Activated T-helper 1 cell treated with anti-CD3 and anti-CD28 coated beads, Interleukin-12 subunit alpha, Interleukin-12 subunit beta, Interleukin-2, Interleukin-4 antibody, amounts not matched to agents 30 ng/mL and 10 ng/mL and 1 ng/mL, durations not matched to agents 14 hours and 24 hours and 36 hours (primary cell): ENCODE measurements around the gene KCNA10. TPM values are rescaled to one million over a fixed set of nuclear protein-coding genes. Genes with fewer than 3 reads are reported as not detected.

Source experiments
- DNase-seq: peaks from one replicate; pipeline ENCODE4 v3.0.0; 2021; ENCODE audit warnings: low spot score
- H3K27ac Mint-ChIP-seq: one replicate; pipeline ENCODE4 v1.8.0; 2021; ENCODE audit warnings: mild to moderate bottlenecking, mixed read lengths
- H3K27me3 Mint-ChIP-seq: one replicate; pipeline ENCODE4 v1.8.0; 2022; ENCODE audit warnings: mild to moderate bottlenecking, moderate library complexity, mixed read lengths; ENCODE audit not compliant: insufficient read depth
- H3K36me3 Mint-ChIP-seq: one replicate; pipeline ENCODE4 v1.8.0; 2021; ENCODE audit warnings: low read depth, mixed read lengths
- H3K4me1 Mint-ChIP-seq: one replicate; pipeline ENCODE4 v1.8.0; 2021; ENCODE audit warnings: low read depth, mixed read lengths
- H3K4me3 Mint-ChIP-seq: one replicate; pipeline ENCODE4 v1.8.0; 2021; ENCODE audit warnings: mild to moderate bottlenecking, moderate library complexity, mixed read lengths
- H3K9me3 Mint-ChIP-seq: one replicate; pipeline ENCODE4 v1.8.0; 2021; ENCODE audit warnings: mixed read lengths
- intact Hi-C: fragments of 100-400 bp; cut with micrococcal nuclease; formaldehyde crosslinking; loops from one replicate; pipeline ENCODE4 v1.15.1; 2024
- total RNA-seq: library from RNA; stranded (reverse); gene quantifications from 2 replicates; pipeline ENCODE4 v1.2.3, GENCODE V29; 2022

KCNA10 gene
- total RNA-seq, 1 donor from 2014 or later = not detected

GRCh38 chr1:110548381-110548780 is 29.4 kb upstream of the KCNA10 start:
- H3K4me1 Mint-ChIP-seq = no peaks in the 10 kb centered on the region
- H3K27me3 Mint-ChIP-seq = peaks cover 18% of the 10 kb centered on the region
- no peaks in the 10 kb centered on the region for H3K9me3 Mint-ChIP-seq
- no peaks in the 10 kb centered on the region for H3K36me3 Mint-ChIP-seq
- DNase-seq = no peak
- H3K4me3 Mint-ChIP-seq = no peak overlapping the region
- intact Hi-C loops = no loop called here
- H3K27ac Mint-ChIP-seq = no peak overlapping the region

GRCh38 chr1:110547017-110547416 is 28.0 kb upstream of the KCNA10 start:
- intact Hi-C loops = no loop called here
- H3K27ac Mint-ChIP-seq = no peak overlapping the region
- H3K36me3 Mint-ChIP-seq = no peaks in the 10 kb centered on the region

GRCh38 chr1:110545492-110545891 is 26.5 kb upstream of the KCNA10 start:
- no peaks in the 10 kb centered on the region for H3K9me3 Mint-ChIP-seq
- no peaks in the 10 kb centered on the region for H3K4me1 Mint-ChIP-seq
- no peak for DNase-seq
- intact Hi-C loops = no loop called here
- no peak overlapping the region for H3K27ac Mint-ChIP-seq
- H3K36me3 Mint-ChIP-seq = no peaks in the 10 kb centered on the region
- H3K4me3 Mint-ChIP-seq = no peak overlapping the region
- H3K27me3 Mint-ChIP-seq = peaks cover 17% of the 10 kb centered on the region

More at GRCh38 chr1:110547017-110547416, 28.0 kb upstream of the KCNA10 start:
- Mint-ChIP-seq H3K4me1 (no peaks in the 10 kb centered on the region), H3K27me3 (peaks cover 14% of the 10 kb centered on the region), H3K4me3 (no peak overlapping the region), H3K9me3 (no peaks in the 10 kb centered on the region)
- no peak for DNase-seq

GRCh38 chr1:110544753-110545152 is 25.8 kb upstream of the KCNA10 start:
- no peaks in the 10 kb centered on the region for H3K4me1 Mint-ChIP-seq
- no peaks in the 10 kb centered on the region for H3K9me3 Mint-ChIP-seq
- H3K36me3 Mint-ChIP-seq = no peaks in the 10 kb centered on the region
- no peak overlapping the region for H3K27ac Mint-ChIP-seq
- intact Hi-C loops = no loop called here
- H3K27me3 Mint-ChIP-seq = peaks cover 24% of the 10 kb centered on the region
- H3K4me3 Mint-ChIP-seq = no peak overlapping the region
- no peak for DNase-seq

GRCh38 chr1:110542725-110543124 is 23.8 kb upstream of the KCNA10 start:
- no peak for DNase-seq
- Mint-ChIP-seq H3K4me1 (no peaks in the 10 kb centered on the region), H3K4me3 (no peak overlapping the region), H3K36me3 (no peaks in the 10 kb centered on the region), H3K27ac (no peak overlapping the region), H3K27me3 (peaks cover 19% of the 10 kb centered on the region), H3K9me3 (no peaks in the 10 kb centered on the region)
- intact Hi-C loops = no loop called here

- H3K36me3 Mint-ChIP-seq = no peaks in the 10 kb centered on the region
- intact Hi-C loops = no loop called here
- H3K4me3 Mint-ChIP-seq = no peak overlapping the region
- peaks cover 16% of the 10 kb centered on the region for H3K27me3 Mint-ChIP-seq
- DNase-seq = no peak
- H3K9me3 Mint-ChIP-seq = no peaks in the 10 kb centered on the region
- H3K27ac Mint-ChIP-seq = no peak overlapping the region
- H3K4me1 Mint-ChIP-seq = no peaks in the 10 kb centered on the region
Observed at GRCh38 chr1:110541906-110542395, 23.0 kb upstream of the KCNA10 start.

DNA sequence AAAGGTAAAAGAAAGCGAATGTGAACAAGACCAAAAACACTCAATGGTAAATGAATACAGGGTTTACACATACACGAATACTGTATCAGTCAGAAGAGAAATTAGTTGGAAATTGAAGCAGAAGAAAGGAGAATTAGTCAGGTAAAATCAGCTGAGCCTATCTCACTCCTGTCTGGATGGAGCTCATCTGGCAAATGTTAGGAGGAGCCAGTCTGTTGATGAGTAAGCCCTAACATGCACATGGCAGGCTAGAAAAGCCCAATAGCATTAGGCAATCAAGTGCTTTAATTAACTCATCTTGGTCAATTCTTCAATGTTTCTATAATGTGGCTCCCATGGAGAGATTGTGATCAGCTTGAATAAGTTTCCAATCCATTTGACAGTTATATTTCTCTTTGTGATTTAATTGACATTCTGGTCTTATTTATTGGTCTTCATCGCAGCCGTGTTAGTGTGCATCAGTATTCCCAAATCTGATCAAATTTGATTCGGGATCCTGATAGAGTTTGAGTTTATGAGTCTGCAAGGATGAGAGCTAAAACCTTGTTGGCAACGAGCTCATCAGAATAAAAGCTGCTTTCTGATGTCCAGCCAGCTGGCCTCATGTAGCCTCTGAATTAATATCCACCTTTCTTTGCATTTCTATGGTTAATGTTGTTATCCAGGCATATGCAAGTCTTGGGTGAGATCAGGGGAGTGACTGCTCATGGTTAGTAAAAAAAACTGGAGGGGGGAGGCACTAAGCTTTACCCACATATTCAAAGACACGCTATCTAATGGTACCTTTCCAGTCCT is 22.1 kb upstream of the KCNA10 start:
- intact Hi-C loops = no loop called here
- DNase-seq = no peak
- no peak overlapping the region for H3K27ac Mint-ChIP-seq
- H3K36me3 Mint-ChIP-seq = no peaks in the 10 kb centered on the region
- no peaks in the 10 kb centered on the region for H3K4me1 Mint-ChIP-seq
- no peak overlapping the region for H3K4me3 Mint-ChIP-seq
- peaks cover 16% of the 10 kb centered on the region for H3K27me3 Mint-ChIP-seq
- no peaks in the 10 kb centered on the region for H3K9me3 Mint-ChIP-seq

- Mint-ChIP-seq H3K4me1 (no peaks in the 10 kb centered on the region), H3K27me3 (peaks cover 16% of the 10 kb centered on the region), H3K4me3 (no peak overlapping the region), H3K9me3 (no peaks in the 10 kb centered on the region), H3K36me3 (no peaks in the 10 kb centered on the region), H3K27ac (no peak overlapping the region)
- DNase-seq = no peak
- intact Hi-C loops = no loop called here
Observed at GRCh38 chr1:110538921-110539320, 19.9 kb upstream of the KCNA10 start.

- Mint-ChIP-seq H3K9me3 (no peaks in the 10 kb centered on the region), H3K36me3 (no peaks in the 10 kb centered on the region), H3K27ac (no peak overlapping the region), H3K4me3 (no peak overlapping the region), H3K27me3 (peaks cover 13% of the 10 kb centered on the region), H3K4me1 (no peaks in the 10 kb centered on the region)
- DNase-seq = no peak
- intact Hi-C loops = no loop called here
Observed at GRCh38 chr1:110538075-110538474, 19.1 kb upstream of the KCNA10 start.

DNA sequence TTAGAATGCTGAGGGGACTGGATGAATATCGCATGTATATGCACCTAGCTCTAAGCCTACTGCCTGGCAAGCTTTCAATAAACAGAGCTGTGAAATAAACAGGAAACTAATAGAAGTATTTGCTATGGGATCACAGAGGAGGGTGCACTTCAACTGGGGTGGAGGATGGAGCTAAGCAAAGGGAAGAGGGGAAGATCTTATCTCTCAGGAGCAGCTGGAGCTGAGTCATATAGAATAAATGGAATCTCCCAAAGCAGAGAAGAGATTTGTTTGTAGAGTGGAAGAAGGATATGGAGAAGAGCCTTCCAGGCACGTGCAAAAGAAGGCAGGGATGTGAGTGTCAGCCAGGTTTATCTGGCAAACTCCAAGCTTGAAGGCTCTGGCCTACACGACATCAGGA is 17.0 kb upstream of the KCNA10 start:
- Mint-ChIP-seq H3K27me3 (peaks cover 15% of the 10 kb centered on the region), H3K27ac (no peak overlapping the region), H3K36me3 (no peaks in the 10 kb centered on the region), H3K4me1 (no peaks in the 10 kb centered on the region), H3K9me3 (no peaks in the 10 kb centered on the region), H3K4me3 (no peak overlapping the region)
- no peak for DNase-seq
- intact Hi-C loops = no loop called here

DNA sequence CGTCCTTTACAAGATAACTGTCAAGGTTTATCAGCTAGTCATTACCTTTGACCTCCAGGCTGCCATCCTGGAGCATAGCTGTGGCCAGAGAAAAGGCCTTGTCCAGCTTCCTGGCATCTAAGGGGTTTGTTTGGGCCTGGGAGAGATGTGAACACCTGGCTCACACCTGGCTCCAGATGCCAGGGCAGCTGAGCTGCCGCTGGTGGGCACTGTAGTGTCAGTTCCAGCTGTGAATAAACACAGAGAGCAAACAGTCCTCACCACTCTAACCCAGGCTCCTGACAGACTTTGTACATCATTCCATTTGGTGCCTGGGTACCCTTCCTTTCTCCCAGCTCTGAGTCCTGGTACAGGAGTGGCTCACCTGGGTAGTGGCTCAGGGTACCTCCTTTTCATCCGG is 14.3 kb upstream of the KCNA10 start:
- Mint-ChIP-seq H3K4me3 (no peak overlapping the region), H3K27ac (no peak overlapping the region), H3K4me1 (no peaks in the 10 kb centered on the region), H3K36me3 (no peaks in the 10 kb centered on the region), H3K9me3 (no peaks in the 10 kb centered on the region), H3K27me3 (peaks cover 8% of the 10 kb centered on the region)
- intact Hi-C loops = no loop called here
- no peak for DNase-seq

DNA sequence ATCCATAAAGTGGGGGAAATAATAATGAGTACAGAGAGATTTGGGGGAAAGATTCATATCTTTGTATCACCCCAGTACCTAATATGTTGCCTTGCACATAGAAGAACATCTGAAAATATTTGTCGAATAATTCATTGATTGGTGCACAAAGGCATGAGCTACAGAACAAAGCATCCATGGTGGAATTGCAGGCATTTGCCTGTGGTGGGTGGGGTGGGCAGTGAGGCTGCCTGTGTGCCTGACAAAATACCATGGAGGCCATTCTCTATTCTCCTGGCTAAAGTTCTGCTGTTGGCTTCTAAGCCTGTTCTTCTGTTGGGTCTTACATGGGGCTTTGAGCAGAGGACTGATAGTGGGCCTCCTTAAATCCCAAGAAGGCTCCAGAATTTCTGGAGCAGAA is 10.0 kb upstream of the KCNA10 start:
- H3K4me3 Mint-ChIP-seq = no peak overlapping the region

GRCh38 chr1:110526201-110526780 is 7.3 kb upstream of the KCNA10 start:
- H3K4me1 Mint-ChIP-seq = peaks cover 7% of the 10 kb centered on the region
- H3K9me3 Mint-ChIP-seq = no peaks in the 10 kb centered on the region
- intact Hi-C loops = loop anchor here (10.0 kb wide), 1 partner anchor 169 kb away; no protein-coding TSS in a partner anchor
- DNase-seq = no peak
- no peaks in the 10 kb centered on the region for H3K36me3 Mint-ChIP-seq
- H3K27me3 Mint-ChIP-seq = peaks cover 27% of the 10 kb centered on the region
- H3K4me3 Mint-ChIP-seq = no peak overlapping the region
- H3K27ac Mint-ChIP-seq = no peak overlapping the region

More for the DNA sequence above, 10.0 kb upstream of the KCNA10 start:
- no peaks in the 10 kb centered on the region for H3K9me3 Mint-ChIP-seq
- DNase-seq = no peak
- H3K27ac Mint-ChIP-seq = no peak overlapping the region
- peaks cover 7% of the 10 kb centered on the region for H3K4me1 Mint-ChIP-seq
- H3K27me3 Mint-ChIP-seq = peaks cover 20% of the 10 kb centered on the region
- intact Hi-C loops = loop anchor here (10.0 kb wide), 1 partner anchor 166 kb away; no protein-coding TSS in a partner anchor
- no peaks in the 10 kb centered on the region for H3K36me3 Mint-ChIP-seq
